Measurements from ENCODE around the gene MZB1.

Gene MZB1

GRCh38 chr5:139403787-139404483 lies 14.2 kb upstream of the MZB1 start, which contains the start of gene SPATA24:
SPATA24 (minus strand) TSS chr5:139404089; CDS start chr5:139404060, 29 bp downstream.
- H3K4me3 ChIP-seq (replicated peaks; ENCODE audit: low read depth, low read length) = peak within 1 kb of the TSS; percentile 70
- TF ChIP-seq, protein P1, sequence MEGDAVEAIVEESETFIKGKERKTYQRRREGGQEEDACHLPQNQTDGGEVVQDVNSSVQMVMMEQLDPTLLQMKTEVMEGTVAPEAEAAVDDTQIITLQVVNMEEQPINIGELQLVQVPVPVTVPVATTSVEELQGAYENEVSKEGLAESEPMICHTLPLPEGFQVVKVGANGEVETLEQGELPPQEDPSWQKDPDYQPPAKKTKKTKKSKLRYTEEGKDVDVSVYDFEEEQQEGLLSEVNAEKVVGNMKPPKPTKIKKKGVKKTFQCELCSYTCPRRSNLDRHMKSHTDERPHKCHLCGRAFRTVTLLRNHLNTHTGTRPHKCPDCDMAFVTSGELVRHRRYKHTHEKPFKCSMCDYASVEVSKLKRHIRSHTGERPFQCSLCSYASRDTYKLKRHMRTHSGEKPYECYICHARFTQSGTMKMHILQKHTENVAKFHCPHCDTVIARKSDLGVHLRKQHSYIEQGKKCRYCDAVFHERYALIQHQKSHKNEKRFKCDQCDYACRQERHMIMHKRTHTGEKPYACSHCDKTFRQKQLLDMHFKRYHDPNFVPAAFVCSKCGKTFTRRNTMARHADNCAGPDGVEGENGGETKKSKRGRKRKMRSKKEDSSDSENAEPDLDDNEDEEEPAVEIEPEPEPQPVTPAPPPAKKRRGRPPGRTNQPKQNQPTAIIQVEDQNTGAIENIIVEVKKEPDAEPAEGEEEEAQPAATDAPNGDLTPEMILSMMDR (IDR thresholded peaks at IDR 0.05; ENCODE audit: low read length, missing control alignments) = no peak
- peak; percentile 98 for DNase-seq (ENCODE audit: low read depth)

- DNase-seq (ENCODE audit: low read depth) = no peak
Observed at GRCh38 chr5:139403418-139403786, 13.7 kb upstream of the MZB1 start.

DNA sequence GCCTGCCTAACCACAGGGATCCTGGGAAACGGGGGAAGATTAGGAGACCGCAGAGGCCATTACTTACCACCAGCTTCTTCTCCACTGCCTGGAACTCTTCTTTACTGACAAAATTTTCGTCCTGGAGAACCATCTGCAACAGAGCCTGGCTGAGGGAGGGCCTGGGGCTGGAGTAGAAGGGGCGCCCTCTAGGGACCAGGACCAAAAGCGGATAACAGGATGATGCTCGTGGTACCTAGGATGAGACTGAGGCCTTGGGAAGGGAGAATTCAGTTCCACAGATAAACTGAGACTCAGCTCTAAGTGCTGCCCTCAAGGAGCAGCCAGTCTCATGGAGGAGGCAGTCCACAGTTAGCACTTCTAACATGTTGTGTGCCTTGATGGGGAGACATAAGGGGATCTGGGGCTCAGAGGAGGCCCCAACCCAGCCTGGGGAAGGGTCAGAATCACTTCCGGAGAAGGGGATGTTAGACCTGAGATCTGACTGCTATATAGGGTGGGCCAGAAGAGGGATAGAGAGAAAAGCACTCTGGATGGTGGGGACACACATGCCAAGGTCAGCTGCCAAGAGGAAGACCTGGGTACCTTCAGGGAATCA lies 12.9 kb upstream of the MZB1 start:
- H3K4me3 ChIP-seq (replicated peaks; ENCODE audit: low read depth, low read length) = no peak overlapping the region
- peak; percentile 27 for DNase-seq (ENCODE audit: low read depth)
- TF ChIP-seq, protein P1 (IDR thresholded peaks at IDR 0.05; ENCODE audit: low read length, missing control alignments) = peak; percentile 35

More at GRCh38 chr5:139403418-139403786, 13.7 kb upstream of the MZB1 start:
- H3K4me3 ChIP-seq (replicated peaks; ENCODE audit: low read depth, low read length) = peak overlapping the region; percentile 70
- TF ChIP-seq, protein P1 (IDR thresholded peaks at IDR 0.05; ENCODE audit: low read length, missing control alignments) = no peak

- TF ChIP-seq, protein P1 (IDR thresholded peaks at IDR 0.05; ENCODE audit: low read length, missing control alignments) = no peak
- H3K4me3 ChIP-seq (replicated peaks; ENCODE audit: low read depth, low read length) = no peak overlapping the region
- DNase-seq (ENCODE audit: low read depth) = no peak
Observed at GRCh38 chr5:139401546-139401945, 11.8 kb upstream of the MZB1 start.

GRCh38 chr5:139399501-139400121 lies 9.9 kb upstream of the MZB1 start:
- no peak for DNase-seq (ENCODE audit: low read depth)
- TF ChIP-seq, protein P1 (IDR thresholded peaks at IDR 0.05; ENCODE audit: low read length, missing control alignments) = no peak
- H3K4me3 ChIP-seq (replicated peaks; ENCODE audit: low read depth, low read length) = no peak overlapping the region

DNA sequence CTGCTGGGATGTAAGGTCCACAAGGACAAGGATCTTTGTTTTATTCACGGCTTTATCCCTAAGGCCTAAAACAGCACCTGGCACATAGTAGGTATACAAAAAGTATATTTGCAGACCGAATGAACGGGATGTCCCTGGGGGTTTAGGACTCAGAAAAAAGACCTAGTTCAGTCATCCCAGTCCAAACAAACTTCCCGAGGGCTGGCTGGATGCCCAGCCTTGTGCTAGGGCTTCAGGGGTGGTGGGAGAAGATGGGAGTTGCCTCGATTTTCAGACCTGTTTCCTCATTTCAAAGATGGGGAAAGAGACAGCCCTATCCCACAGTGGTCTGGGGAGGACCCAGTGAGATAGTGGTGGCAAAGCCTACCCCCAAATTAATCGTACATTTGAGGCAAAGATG lies 8.2 kb upstream of the MZB1 start:
- no peak overlapping the region for H3K4me3 ChIP-seq (replicated peaks; ENCODE audit: low read depth, low read length)
- DNase-seq (ENCODE audit: low read depth) = no peak
- TF ChIP-seq, protein P1 (IDR thresholded peaks at IDR 0.05; ENCODE audit: low read length, missing control alignments) = no peak
